Measurements from ENCODE around the gene ITGA8.

The ITGA8 gene

DNA sequence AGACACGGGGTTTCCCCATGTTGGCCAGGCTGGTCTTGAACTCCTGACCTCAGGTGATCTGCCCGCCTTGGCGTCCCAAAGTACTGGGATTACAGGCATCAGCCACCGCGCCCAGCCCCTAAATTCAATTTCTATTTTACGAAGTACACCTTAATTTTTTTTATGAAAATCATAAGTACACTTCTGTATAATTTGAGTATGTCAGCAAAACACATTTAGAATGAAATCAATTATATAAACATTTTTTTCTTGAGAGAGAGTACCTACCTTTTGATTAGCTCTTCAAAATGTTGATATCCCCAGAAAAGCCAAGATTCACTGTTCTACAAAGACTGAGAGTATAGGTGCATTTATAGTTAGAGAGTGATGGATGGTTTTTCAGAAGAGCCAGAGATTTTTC is 20.5 kb upstream of the ITGA8 start:
- no peak for DNase-seq (ENCODE audit: extremely low read depth, insufficient read length)
- no peak for TF ChIP-seq CTCF (IDR thresholded peaks at IDR 0.05; ENCODE audit: insufficient read depth, low read length, poor library complexity, severe bottlenecking)
- H3K36me3 ChIP-seq (ENCODE audit: control insufficient read depth, insufficient read depth, low read length), result no peaks in the 10 kb centered on the region
- no peak overlapping the region for H3K4me3 ChIP-seq (replicated peaks; ENCODE audit: low read depth, low read length)
- no peaks in the 10 kb centered on the region for H3K27me3 ChIP-seq (replicated peaks; ENCODE audit: control insufficient read depth, insufficient read depth, low read length)

DNA sequence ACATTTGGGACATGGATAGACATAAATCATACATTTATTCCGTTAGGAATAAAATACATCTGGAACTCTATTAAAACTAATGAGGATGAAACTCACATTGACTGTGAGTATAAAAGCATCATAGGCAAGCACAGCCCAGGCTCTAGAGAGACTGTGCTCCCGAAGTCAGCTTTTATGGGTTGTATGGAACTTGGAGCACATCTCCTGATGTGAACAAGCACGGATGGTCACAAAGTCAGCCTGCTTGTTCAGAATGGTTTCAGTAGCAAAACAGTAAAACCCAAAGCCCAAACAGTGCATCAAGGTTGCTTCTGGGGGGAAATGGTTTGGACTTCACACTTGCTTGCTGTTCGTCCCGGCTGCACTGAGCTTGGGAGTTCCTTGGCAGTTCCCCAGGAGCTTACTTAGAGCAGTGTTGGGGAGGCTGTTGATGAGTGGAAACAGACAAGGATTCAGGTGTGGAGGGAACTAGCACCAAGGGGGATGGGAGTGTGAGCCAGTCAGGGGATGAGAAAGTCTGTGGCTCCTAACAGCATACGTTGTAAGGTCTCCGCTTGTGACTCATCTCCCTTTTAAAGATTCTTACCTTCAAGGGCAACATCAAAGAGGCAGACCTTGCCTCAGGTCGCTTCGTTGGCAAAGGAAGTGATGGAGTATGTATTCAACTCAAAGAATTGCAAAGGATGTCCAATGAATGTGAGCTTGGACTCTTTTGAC is 19.7 kb upstream of the ITGA8 start:
- TF ChIP-seq CTCF (IDR thresholded peaks at IDR 0.05; ENCODE audit: insufficient read depth, low read length, poor library complexity, severe bottlenecking), result no peak
- no peak for DNase-seq (ENCODE audit: extremely low read depth, insufficient read length)

GRCh38 chr10:15738270-15738925 is 18.7 kb upstream of the ITGA8 start:
- Histone ChIP-seq H3K27me3 (replicated peaks; ENCODE audit: control insufficient read depth, insufficient read depth, low read length) (no peaks in the 10 kb centered on the region), H3K36me3 (ENCODE audit: control insufficient read depth, insufficient read depth, low read length) (no peaks in the 10 kb centered on the region), H3K4me3 (replicated peaks; ENCODE audit: low read depth, low read length) (no peak overlapping the region)
- no peak for DNase-seq (ENCODE audit: extremely low read depth, insufficient read length)
- no peak for TF ChIP-seq CTCF (IDR thresholded peaks at IDR 0.05; ENCODE audit: insufficient read depth, low read length, poor library complexity, severe bottlenecking)

More for the DNA sequence above, 19.7 kb upstream of the ITGA8 start:
- no peaks in the 10 kb centered on the region for H3K36me3 ChIP-seq (ENCODE audit: control insufficient read depth, insufficient read depth, low read length)
- no peak overlapping the region for H3K4me3 ChIP-seq (replicated peaks; ENCODE audit: low read depth, low read length)
- no peaks in the 10 kb centered on the region for H3K27me3 ChIP-seq (replicated peaks; ENCODE audit: control insufficient read depth, insufficient read depth, low read length)

- Histone ChIP-seq H3K36me3 (ENCODE audit: control insufficient read depth, insufficient read depth, low read length) (no peaks in the 10 kb centered on the region), H3K27me3 (replicated peaks; ENCODE audit: control insufficient read depth, insufficient read depth, low read length) (no peaks in the 10 kb centered on the region), H3K4me3 (replicated peaks; ENCODE audit: low read depth, low read length) (no peak overlapping the region)
- no peak for DNase-seq (ENCODE audit: extremely low read depth, insufficient read length)
- no peak for TF ChIP-seq CTCF (IDR thresholded peaks at IDR 0.05; ENCODE audit: insufficient read depth, low read length, poor library complexity, severe bottlenecking)
Measured at GRCh38 chr10:15737656-15738055, 17.9 kb upstream of the ITGA8 start.

- Histone ChIP-seq H3K4me3 (replicated peaks; ENCODE audit: low read depth, low read length) (no peak overlapping the region), H3K27me3 (replicated peaks; ENCODE audit: control insufficient read depth, insufficient read depth, low read length) (no peaks in the 10 kb centered on the region), H3K36me3 (ENCODE audit: control insufficient read depth, insufficient read depth, low read length) (no peaks in the 10 kb centered on the region)
- TF ChIP-seq CTCF (IDR thresholded peaks at IDR 0.05; ENCODE audit: insufficient read depth, low read length, poor library complexity, severe bottlenecking), result no peak
- DNase-seq (ENCODE audit: extremely low read depth, insufficient read length), result no peak
Measured at GRCh38 chr10:15735763-15736162, 16.0 kb upstream of the ITGA8 start.

All from GM06990 (cell line).